Trophoblast cell (in vitro differentiated cells and primary cell): ENCODE results near the gene CENPO.

Experiments
- DNase-seq, 2 donors: peaks; one replicate each; pipeline ENCODE4 v3.0.0-alpha.2; 2016
- H2AFZ ChIP-seq: 2 replicates; pipeline ENCODE4 v1.6.1; 2013; ENCODE audit warnings: low read length, moderate library complexity, mild to moderate bottlenecking; ENCODE audit not compliant: insufficient read depth, poor library complexity
- H2AK5ac ChIP-seq: 2 replicates; pipeline ENCODE4 v1.6.1; 2013; ENCODE audit warnings: mild to moderate bottlenecking, low read length
- H2BK120ac ChIP-seq: 2 replicates; pipeline ENCODE4 v1.6.1; 2013; ENCODE audit warnings: low read length, mild to moderate bottlenecking, moderate library complexity; ENCODE audit not compliant: insufficient read depth, poor library complexity
- H2BK12ac ChIP-seq: 2 replicates; pipeline ENCODE4 v1.6.1; 2013; ENCODE audit warnings: mild to moderate bottlenecking, low read length, moderate library complexity
- H2BK5ac ChIP-seq: 2 replicates; pipeline ENCODE4 v1.6.1; 2013; ENCODE audit warnings: low read length, low read depth, moderate library complexity, mild to moderate bottlenecking; ENCODE audit not compliant: poor library complexity
- H3K14ac ChIP-seq: 2 replicates; pipeline ENCODE4 v1.6.1; 2013; ENCODE audit warnings: mild to moderate bottlenecking, low read length
- H3K18ac ChIP-seq: 2 replicates; pipeline ENCODE4 v1.6.1; 2013; ENCODE audit warnings: mild to moderate bottlenecking, low read length
- H3K23ac ChIP-seq: 2 replicates; pipeline ENCODE4 v1.6.1; 2013; ENCODE audit warnings: low read length
- H3K27ac ChIP-seq: 2 replicates; pipeline ENCODE4 v1.5.1; 2013; ENCODE audit warnings: low read depth, mild to moderate bottlenecking, inconsistent platforms, low read length, moderate library complexity
- H3K27me3 ChIP-seq: 2 replicates; pipeline ENCODE4 v1.6.1; 2013; ENCODE audit warnings: inconsistent platforms, mild to moderate bottlenecking, low read length, moderate library complexity; ENCODE audit not compliant: insufficient read depth
- H3K36me3 ChIP-seq, 2 experiments: 1 replicate in 1 of 2; 2 replicates in 1 of 2; pipeline ENCODE4 v1.6.1; 2013; ENCODE audit warnings: low read length in 2 of 2, mild to moderate bottlenecking in 2 of 2, moderate library complexity in 1 of 2; ENCODE audit not compliant: insufficient read depth in 2 of 2, control insufficient read depth in 1 of 2
- H3K4ac ChIP-seq: 2 replicates; pipeline ENCODE4 v1.6.1; 2013; ENCODE audit warnings: low read depth, mild to moderate bottlenecking, low read length, moderate library complexity
- H3K4me1 ChIP-seq, 2 experiments: 1 replicate in 1 of 2; 2 replicates in 1 of 2; pipeline ENCODE4 v1.6.1; 2013; ENCODE audit warnings: low read length in 2 of 2, mild to moderate bottlenecking in 2 of 2, moderate library complexity in 1 of 2; ENCODE audit not compliant: insufficient read depth in 2 of 2, control insufficient read depth in 1 of 2
- H3K4me2 ChIP-seq: 2 replicates; pipeline ENCODE4 v1.6.1; 2013; ENCODE audit warnings: inconsistent platforms, mild to moderate bottlenecking, low read length, moderate library complexity
- H3K4me3 ChIP-seq: 2 replicates; pipeline ENCODE4 v1.5.1; 2013; ENCODE audit warnings: mild to moderate bottlenecking, low read depth, low read length, inconsistent platforms
- H3K79me1 ChIP-seq: one replicate; pipeline ENCODE4 v1.6.1; 2013; ENCODE audit warnings: low read length
- H3K79me2 ChIP-seq: 2 replicates; pipeline ENCODE4 v1.6.1; 2013; ENCODE audit warnings: low read length, mild to moderate bottlenecking; ENCODE audit not compliant: control insufficient read depth, insufficient read depth, poor library complexity
- H3K9ac ChIP-seq: 2 replicates; pipeline ENCODE4 v1.6.1; 2013; ENCODE audit warnings: mild to moderate bottlenecking, low read length
- H3K9me3 ChIP-seq: 2 replicates; pipeline ENCODE4 v1.6.1; 2013; ENCODE audit warnings: low read depth, mild to moderate bottlenecking, control low read depth, inconsistent platforms, low read length; ENCODE audit not compliant: insufficient read depth
- H4K12ac ChIP-seq: 2 replicates; pipeline ENCODE4 v1.6.1; 2013; ENCODE audit warnings: low read depth, mild to moderate bottlenecking, low read length, moderate library complexity
- H4K8ac ChIP-seq: 2 replicates; pipeline ENCODE4 v1.6.1; 2013; ENCODE audit warnings: low read depth, mild to moderate bottlenecking, low read length, moderate library complexity
- H4K91ac ChIP-seq: one replicate; pipeline ENCODE4 v1.6.1; 2013; ENCODE audit warnings: low read depth, mild to moderate bottlenecking, low read length, moderate library complexity
- WGBS: extraction: QIAGEN DNeasy Blood & Tissue Kit; methylation state at CpG from one replicate; pipeline ENCODE4 v1.1.7; 2013; ENCODE audit warnings: missing lambda C conversion rate; ENCODE audit not compliant: insufficient read length, insufficient coverage; ENCODE audit errors: extremely low coverage; 5-methylcytosine and 5-hydroxymethylcytosine counted together

CENPO gene

GRCh38 chr2:24747299-24747698, 45.9 kb upstream of the CENPO start:
- no peak overlapping the region for H2BK5ac ChIP-seq
- no peak overlapping the region for H3K9ac ChIP-seq
- no peak overlapping the region for H2AFZ ChIP-seq
- no peak overlapping the region for H3K18ac ChIP-seq
- H4K91ac ChIP-seq: no peak overlapping the region
- H3K79me1 ChIP-seq: no peaks in the 10 kb centered on the region
- H3K23ac ChIP-seq: no peak overlapping the region
- no peak overlapping the region for H3K4me2 ChIP-seq
- no peaks in the 10 kb centered on the region for H3K9me3 ChIP-seq
- H4K12ac ChIP-seq: no peak overlapping the region
- no peak overlapping the region for H2BK12ac ChIP-seq
- H3K79me2 ChIP-seq: no peaks in the 10 kb centered on the region
- no peak overlapping the region for H3K4me3 ChIP-seq
- H4K8ac ChIP-seq: no peak overlapping the region
- no CpG with 5 or more reads among the region's 3 CpGs for WGBS
- no peak overlapping the region for H3K4ac ChIP-seq
- H3K27ac ChIP-seq: no peak overlapping the region
- peaks cover 0 to 4% of the 10 kb centered on the region in 2 experiments for H3K4me1 ChIP-seq
- no peak for DNase-seq
- no peak overlapping the region for H2AK5ac ChIP-seq
- H3K36me3 ChIP-seq: peaks cover 2% of the 10 kb centered on the region in 2 experiments
- H3K27me3 ChIP-seq: no peaks in the 10 kb centered on the region
- H2BK120ac ChIP-seq: no peak overlapping the region
- H3K14ac ChIP-seq: no peak overlapping the region

DNA sequence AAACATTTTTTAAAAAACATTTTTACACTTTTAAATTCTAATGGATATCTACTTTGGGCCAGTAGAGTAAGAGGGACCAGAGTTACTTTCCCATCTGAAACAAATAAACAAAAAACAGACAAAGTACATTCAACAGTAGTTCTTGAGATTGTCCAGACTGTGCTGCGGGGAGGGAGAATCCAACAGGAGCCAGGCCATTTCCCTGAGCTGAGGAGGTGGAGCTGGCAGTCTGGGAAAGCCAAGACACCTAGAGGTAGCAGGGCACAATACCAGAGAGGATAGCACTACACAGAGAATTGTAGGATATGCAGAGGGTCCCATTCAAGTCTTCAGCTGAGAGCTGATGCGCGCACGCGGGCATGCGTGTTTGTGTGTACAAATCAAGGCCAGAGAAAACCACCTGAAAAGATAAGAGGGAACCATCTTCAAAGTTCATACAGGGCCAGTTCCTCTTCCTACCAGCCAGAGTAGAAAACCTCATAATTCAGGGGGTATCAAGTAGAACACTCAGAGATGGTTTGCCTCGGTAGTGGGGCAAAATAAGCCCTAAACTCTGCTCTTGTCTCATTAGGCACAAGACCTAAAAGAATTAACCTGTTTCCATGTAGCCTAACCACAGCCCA, 44.0 kb upstream of the CENPO start:
- H4K91ac ChIP-seq: no peak overlapping the region
- no peak overlapping the region for H3K4ac ChIP-seq
- peaks cover 0 to 4% of the 10 kb centered on the region in 2 experiments for H3K4me1 ChIP-seq
- no peak overlapping the region for H3K9ac ChIP-seq
- no peaks in the 10 kb centered on the region for H3K27me3 ChIP-seq
- no peaks in the 10 kb centered on the region for H3K9me3 ChIP-seq
- no peaks in the 10 kb centered on the region for H3K79me2 ChIP-seq
- H4K8ac ChIP-seq: no peak overlapping the region
- no peak overlapping the region for H2BK12ac ChIP-seq
- peak overlapping the region; percentile 19 for H3K4me2 ChIP-seq
- no peak overlapping the region for H3K18ac ChIP-seq
- no peak overlapping the region for H2AFZ ChIP-seq
- no peak for DNase-seq
- H3K14ac ChIP-seq: no peak overlapping the region
- H2BK120ac ChIP-seq: no peak overlapping the region
- H3K23ac ChIP-seq: no peak overlapping the region
- no peak overlapping the region for H3K27ac ChIP-seq
- no peak overlapping the region for H3K4me3 ChIP-seq
- H3K36me3 ChIP-seq: peaks cover 2% of the 10 kb centered on the region in 2 experiments
- H2BK5ac ChIP-seq: peak overlapping the region; percentile 30
- WGBS: no CpG with 5 or more reads among the region's 7 CpGs
- no peak overlapping the region for H2AK5ac ChIP-seq
- no peaks in the 10 kb centered on the region for H3K79me1 ChIP-seq
- no peak overlapping the region for H4K12ac ChIP-seq

DNA sequence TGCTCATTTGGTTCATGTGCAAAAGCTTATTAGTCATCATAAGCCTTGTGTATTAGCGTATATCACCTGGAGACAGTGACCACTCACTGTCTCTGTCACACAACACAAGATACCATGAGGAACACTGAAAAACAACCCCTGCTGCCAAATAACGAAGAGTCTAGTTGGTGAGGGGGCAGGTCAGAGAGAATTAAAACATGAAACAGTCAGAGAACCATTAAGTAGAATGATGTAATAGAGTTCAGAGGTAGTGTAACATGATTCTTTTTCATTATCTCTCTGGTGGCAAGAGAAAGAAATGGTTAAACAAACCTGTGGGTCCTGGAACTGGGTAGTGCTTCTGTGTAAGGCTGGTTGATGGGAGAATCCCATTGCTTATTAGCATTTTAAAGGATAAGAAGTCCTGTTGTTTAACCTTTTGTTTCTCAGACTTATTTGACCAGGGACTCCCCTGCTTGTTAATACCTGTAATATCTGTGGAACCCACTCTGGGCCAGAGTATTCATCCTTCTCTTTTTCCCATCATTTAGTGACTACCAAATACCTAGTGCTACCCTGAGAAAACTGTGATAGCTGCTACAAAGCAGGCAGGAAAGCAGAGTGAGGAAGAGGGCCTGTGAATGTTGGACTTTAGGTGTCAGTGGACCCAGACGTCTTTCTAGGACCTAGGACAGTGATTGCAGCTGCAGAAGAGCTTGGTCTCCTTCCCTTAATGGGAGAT, 38.1 kb upstream of the CENPO start:
- Histone ChIP-seq H3K9me3 (no peaks in the 10 kb centered on the region), H3K79me1 (no peaks in the 10 kb centered on the region), H3K9ac (no peak overlapping the region), H3K27ac (no peak overlapping the region), H3K27me3 (no peaks in the 10 kb centered on the region), H2BK120ac (no peak overlapping the region), H3K4ac (no peak overlapping the region), H4K12ac (no peak overlapping the region), H3K4me2 (no peak overlapping the region), H3K36me3 (peaks cover 2 to 6% of the 10 kb centered on the region in 2 experiments), H3K4me3 (no peak overlapping the region), H3K4me1 (no peaks in the 10 kb centered on the region), H3K18ac (no peak overlapping the region), H3K23ac (no peak overlapping the region), H3K14ac (no peak overlapping the region), H2AK5ac (no peak overlapping the region), H2AFZ (no peak overlapping the region), H4K8ac (no peak overlapping the region), H3K79me2 (no peaks in the 10 kb centered on the region), H2BK12ac (no peak overlapping the region), H2BK5ac (no peak overlapping the region), H4K91ac (no peak overlapping the region)
- DNase-seq: no peak
- WGBS: no CpG with 5 or more reads among the region's 3 CpGs

GRCh38 chr2:24756789-24757188, 36.4 kb upstream of the CENPO start:
- H3K4ac ChIP-seq: no peak overlapping the region
- H3K4me2 ChIP-seq: no peak overlapping the region
- no peaks in the 10 kb centered on the region for H3K4me1 ChIP-seq
- no peaks in the 10 kb centered on the region for H3K9me3 ChIP-seq
- H3K36me3 ChIP-seq: peaks cover 2 to 6% of the 10 kb centered on the region in 2 experiments
- H3K27ac ChIP-seq: no peak overlapping the region
- DNase-seq: no peak
- H3K9ac ChIP-seq: no peak overlapping the region
- no peak overlapping the region for H2AK5ac ChIP-seq
- no peak overlapping the region for H4K8ac ChIP-seq
- H4K12ac ChIP-seq: no peak overlapping the region
- no peaks in the 10 kb centered on the region for H3K79me2 ChIP-seq
- no peak overlapping the region for H2AFZ ChIP-seq
- H3K18ac ChIP-seq: no peak overlapping the region
- H3K14ac ChIP-seq: no peak overlapping the region
- H4K91ac ChIP-seq: no peak overlapping the region
- H2BK120ac ChIP-seq: no peak overlapping the region
- H2BK12ac ChIP-seq: no peak overlapping the region
- H3K23ac ChIP-seq: no peak overlapping the region
- no peak overlapping the region for H3K4me3 ChIP-seq
- no peaks in the 10 kb centered on the region for H3K27me3 ChIP-seq
- no peak overlapping the region for H2BK5ac ChIP-seq
- no CpG with 5 or more reads among the region's 1 CpG for WGBS
- H3K79me1 ChIP-seq: no peaks in the 10 kb centered on the region
